Nucleus accumbens (tissue), 56 donors: ENCODE data around the gene MAGI1.
A peak's percentile ranks its signal among the peaks of the same experiment; 100 is the strongest.

Experiments used
- DNase-seq, 56 donors: peaks; one replicate each; lab custom pipeline; 2025; lab: John Stamatoyannopoulos, UW

MAGI1 gene

DNA sequence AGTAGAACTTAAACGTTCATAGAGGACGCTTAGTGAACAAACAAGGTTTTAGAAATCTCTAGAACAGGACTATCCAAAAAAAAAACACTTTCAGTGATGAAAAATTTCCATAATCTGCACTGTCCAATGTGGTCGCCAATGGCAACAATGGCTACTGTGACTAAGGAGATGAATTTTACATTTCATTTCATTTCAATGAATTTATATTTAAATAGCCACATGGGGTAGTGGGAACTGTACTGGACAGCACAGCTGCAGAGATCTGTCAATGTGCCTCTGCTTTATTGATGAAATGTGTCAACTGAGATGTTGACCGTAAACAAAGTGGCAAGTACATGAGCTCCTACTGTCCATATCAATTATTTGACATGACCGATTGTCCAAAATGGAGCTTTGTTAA, 222.5 kb downstream of the MAGI1 start:
- DNase-seq: no peak

DNA sequence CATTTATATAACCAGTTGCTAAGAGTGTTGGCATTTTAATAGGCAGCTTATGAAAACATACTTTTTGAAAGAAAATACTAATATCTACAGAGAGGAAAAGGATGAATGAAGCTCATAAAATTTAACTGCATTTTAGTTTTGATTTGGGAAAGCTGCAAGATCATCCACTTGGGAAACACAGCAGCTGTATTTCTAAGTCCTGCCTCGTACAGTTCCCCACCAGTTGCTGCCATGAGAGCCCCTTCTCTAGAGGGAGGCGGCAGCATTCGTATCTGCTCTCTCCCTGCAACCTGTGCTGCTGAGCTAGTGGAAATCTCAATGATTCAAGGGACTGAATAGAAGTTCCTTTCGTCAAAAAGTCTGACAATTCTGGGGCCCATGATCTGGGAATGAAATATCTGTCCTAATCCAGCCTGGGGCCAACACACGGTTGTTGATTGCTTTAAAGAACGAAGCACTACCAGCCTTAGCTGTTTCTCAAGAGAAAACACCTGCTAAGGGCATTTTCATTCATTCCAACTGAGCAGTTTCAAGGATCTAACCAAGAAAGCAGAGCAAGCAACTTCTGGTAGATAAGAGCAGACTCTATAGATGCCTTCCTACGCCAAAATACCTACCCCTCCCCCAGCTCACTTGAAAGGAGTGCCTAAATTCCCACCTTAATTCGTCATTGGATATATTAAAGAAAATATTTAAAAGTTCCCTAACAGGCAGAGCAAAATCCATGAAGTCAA, 223.7 kb downstream of the MAGI1 start:
- no peak for DNase-seq

DNA sequence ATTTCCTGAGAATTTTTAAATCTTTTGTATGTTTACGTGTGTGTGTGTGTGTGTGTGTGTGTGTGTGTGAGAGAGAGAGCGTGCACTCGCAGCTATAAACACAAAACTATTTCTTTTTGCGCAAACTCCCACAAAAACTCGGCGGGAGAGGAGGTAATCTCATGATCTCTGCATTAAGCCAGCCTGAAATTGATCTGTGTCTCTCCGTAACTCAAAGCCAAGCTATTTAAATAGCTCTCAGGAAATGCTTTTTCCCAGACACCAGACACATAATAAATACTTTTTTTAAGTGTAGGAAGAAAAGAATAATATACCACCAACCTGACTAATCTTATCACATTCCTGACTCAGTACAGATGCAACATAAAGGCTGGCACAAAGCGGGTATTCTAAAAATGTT, 226.8 kb downstream of the MAGI1 start:
- DNase-seq: no peak

DNA sequence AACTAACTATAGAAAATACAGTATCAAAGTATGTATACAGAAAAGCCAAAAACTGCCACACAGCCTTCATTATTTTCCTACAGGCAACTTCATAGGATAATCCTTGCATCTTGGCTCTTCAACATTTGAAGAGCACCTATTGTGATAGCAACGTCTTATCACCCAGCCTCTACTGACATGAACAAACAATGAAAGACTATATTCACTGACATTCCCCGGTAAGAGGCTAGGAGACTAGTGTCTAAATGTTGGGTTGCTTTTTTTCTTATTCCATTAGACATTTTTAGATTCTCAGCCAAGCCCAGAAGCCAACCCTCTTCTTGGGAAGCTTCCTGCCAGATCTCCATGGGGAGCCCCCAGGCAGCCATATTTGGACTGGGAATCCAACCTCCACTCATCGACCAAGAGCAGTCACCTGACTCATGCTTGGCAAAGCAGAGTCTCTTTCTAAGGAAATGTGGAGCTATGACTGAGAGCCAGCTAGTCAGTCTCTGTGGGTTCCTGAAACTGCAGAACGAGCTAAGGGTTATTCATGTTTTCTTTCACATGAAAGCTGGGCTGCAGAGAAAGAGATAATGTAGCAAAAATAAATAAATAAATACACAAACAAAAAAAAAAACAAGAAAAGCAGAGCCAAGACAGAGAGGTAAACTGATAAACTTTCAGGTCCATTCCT, 227.5 kb downstream of the MAGI1 start:
- peak in 34 of 56 donors; percentile 0 to 62 (median 16) for DNase-seq

DNA sequence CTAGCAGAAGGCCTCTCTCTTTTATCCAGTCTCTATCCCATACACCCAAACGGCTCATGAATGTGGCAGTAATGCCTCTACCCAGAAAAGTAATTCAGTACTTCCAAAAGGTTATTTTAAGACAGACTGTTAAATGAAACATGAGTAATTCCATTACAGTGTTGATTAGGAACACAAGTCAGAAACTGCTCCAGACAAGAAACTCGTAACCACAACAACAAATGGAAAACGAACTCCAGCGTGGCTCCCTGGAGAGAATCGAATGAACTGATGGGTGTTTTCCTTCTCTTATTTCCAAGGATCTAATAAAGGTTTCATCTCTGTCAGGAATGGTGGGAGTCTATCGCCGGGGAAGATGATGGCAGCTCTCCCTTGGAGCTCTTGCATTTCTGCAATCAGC, 228.4 kb downstream of the MAGI1 start:
- DNase-seq: no peak

DNA sequence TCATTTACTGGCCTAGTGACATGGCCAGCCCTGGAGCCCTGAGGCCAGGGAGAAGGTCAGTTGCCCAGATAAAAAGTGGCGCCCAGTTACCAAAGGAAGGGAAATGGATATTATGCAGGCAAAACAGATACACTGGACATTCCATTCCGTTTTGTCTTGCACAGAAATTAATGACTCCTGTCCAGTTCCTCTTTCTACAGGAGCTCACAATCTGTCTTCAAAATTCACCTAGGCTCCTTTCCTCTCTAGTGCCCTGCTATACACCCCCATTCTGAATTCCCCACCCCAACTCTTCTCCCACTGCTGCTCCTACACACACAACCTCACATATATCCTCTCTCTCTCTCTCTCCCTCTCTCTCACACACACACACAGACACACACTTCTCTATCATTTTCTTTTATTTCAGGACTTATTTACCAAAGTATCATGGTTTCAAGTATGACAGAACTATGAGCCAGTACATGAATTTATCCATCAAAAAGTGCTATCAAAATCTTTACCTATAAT, 229.0 kb downstream of the MAGI1 start:
- DNase-seq: no peak

DNA sequence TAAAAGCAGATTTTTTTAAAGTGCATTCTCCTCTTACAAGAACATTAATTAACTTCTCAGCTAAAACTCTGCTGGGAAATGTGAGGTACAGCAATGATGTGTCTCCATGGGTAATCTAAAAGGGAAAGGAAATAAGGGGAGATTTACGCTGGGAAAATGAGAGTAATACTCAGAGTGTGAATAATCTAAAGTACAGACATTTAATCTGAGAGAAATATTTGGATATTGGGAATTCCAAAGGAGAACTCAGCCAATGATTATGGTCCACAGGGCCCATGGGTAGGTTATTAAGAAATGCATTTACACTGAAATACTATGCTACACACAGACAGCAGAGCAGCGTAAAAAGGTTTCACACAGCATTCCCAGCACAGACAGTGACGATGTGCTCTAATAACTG, 229.9 kb downstream of the MAGI1 start:
- no peak for DNase-seq

DNA sequence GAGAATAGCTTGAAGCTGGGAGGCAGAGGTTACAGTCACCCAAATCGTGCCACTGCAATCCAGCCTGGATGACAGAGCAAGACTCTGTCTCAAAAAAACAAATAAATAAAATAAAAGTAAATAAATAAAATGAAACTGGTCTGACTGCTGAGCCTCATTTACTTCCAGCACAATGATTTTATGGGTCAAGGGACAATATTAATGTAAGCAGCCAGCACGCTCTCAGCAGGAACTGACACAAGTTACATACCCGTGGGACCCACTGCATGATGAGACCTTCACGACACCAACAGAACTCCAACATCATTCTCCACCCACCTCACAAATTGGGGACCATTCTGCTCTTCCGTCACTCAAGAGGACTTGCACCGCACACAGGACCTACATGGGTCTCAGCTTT, 230.3 kb downstream of the MAGI1 start:
- DNase-seq: no peak

DNA sequence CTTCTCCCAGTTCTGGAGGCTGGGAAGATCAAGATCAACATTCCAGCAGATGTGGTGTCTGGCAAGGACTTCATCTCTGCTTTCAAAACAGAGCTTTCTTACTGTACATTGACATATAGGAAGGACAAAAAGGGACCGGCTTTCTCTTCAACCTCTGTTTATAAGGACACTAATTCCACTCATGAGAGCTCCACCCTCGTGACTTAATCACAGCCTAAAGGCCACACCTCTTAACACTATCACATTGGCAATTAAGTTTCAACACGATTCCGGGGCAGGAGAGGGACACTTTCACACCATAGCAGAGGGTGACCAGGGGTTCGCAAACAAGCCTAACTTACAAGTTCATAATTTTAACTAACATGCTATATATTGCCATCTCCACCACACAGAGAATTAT, 231.5 kb downstream of the MAGI1 start:
- DNase-seq: no peak

DNA sequence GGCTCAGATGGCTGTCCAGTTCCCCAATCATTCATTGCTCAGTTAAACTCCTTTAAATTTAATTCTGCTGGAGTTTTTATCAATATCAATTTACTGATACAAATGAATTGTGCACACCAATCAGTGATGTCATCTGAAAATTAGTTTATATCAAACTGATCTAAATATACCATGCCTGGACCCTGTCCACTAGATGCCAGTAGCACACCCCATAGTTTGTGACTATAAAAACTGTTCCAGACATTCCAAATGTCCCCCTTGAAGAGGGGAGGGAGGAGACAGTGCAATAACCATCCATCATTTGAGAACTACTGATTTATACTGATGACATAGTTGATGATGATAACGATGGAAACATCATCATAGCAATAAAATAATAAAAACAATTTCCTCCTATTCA, 232.1 kb downstream of the MAGI1 start:
- DNase-seq: no peak

DNA sequence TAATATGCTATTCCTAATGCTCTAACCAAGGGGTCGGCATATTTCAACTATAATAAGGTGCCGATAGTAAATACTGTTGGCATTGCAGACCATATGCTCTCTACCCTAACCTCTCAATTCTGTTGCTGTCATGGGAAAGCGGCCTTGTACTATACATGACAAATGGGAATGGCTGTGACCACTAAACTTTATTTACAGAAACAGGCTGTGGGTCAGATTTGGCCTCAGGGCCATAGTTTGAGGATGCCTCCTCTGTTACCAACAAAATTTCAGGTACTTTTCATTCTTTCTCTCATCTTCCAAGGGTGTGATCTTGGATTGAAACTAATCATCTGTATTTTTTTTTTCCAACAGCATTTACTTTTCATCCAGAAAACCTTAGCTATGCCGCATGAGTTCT, 242.0 kb downstream of the MAGI1 start:
- no peak for DNase-seq

DNA sequence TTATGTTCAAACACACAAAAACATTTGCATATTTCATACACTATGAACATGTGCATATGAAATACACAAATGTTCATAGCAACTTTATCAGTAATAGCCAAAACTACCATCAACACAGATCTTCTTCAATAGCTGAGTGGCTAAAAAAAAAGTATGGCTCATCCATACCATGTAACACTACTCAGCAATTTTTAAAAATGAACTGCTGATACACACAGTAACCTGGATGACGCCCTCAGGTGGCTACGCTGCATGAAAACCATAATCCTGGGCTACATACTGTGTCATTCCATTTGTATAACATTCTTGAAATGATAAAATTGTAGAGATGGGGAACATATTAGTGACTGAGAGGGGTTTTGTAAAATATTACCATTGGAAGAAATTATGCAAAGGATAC, 243.6 kb downstream of the MAGI1 start:
- DNase-seq: no peak

DNA sequence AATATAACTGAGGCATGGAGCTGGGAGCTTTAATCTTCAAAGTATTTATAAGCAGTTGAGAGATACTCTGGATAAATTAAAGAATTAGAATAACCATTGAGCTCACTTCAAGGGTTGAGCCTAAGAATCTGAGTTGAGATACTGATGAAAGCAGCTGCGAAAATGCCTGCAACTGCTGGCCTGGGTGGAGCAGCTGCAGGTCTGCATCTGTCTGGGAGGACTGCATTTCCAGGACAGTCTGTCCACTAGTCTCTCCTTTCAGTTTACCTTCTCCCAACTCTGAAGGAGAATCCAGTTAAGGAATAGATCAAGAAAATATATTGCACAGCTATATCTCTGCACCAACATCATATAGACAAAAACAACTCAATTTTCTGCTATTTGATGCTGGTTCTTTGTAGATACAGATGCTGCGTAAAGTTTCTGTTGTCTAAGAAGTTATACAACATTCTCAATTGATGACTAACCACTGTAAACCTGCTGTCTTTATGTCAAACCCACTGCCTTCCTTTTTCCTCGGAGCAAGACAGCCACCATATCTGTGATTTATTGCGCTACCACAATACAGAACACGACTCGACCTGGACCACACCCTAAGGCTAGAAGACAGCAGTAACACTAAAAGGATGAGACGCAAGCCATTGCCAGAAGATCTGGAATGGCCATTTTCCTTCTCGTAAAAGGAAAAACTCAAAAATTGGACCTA, 245.1 kb downstream of the MAGI1 start:
- no peak for DNase-seq

DNA sequence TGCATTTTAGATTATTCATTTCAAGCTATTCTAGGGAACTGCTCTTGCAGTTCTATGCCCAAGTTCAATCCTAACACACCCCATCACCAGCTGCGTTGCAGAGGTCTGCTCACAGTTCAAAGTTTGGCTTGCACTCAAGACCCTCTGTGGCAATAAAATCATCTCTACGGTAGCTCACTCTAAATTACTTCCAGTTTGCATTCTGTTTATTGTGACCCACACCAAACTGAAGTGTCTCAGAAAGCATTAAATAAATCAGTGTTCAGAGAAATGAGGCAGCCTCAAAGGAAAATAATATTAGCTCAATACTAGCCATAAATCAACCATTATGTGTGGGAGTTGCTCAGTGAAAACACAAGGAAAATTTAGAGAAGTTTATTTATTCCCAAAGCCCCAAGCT, 250.3 kb downstream of the MAGI1 start:
- no peak for DNase-seq

DNA sequence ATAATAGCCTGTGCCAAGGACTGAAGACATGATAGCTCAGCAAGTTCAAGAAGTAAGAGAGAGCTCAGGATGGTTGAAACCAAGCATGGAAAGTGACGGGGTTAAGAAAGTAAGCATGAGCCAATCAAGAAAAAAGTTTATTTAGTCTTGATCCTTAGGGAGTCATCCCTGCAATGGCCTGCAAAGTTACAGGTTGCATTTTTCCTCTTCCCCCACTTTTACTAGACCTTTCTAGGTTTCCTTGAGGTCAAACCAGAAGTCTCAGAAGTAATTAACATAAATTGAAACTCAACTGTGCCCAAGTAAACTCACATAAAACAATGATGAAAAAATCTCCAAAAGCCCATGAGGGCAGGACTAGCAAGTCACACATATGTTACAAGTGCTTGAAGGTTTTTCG, 250.9 kb downstream of the MAGI1 start:
- no peak for DNase-seq

DNA sequence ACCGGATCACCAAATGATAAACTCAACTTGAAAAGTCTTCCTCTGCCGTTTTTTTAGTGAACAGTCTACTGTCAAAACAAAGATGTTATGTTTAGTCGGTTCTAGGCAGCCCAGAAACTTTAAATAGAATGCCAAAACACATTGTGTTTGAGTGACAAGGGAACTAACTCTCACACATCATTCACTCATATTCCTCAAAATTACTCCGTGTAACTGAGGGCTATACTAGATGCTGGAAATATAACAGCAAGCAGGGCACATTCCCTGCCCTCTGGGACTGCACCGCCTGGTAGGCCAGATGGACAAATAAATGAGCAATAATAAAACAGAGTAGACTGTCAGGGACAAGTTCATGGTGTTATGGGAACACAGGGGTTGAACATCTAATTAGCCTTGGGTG, 251.4 kb downstream of the MAGI1 start:
- DNase-seq: no peak

DNA sequence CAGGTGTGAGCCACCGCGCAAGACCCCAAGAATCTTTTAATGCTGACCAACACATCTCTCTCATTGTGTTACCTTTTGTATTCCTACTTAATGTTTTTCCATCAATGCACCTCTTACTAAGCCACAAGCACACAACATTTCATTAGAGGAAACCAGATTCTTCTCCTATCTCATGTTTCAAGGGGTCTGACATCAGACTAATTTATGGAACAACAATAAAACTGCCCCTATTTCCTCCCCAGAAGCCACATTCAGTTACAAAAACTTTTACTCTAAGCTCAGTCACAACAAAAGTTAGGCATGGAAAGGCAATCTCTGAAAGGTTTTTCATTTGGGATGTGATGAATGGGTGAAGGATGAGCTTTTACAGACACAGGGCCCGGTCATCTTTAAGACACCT, 251.8 kb downstream of the MAGI1 start:
- DNase-seq: no peak

DNA sequence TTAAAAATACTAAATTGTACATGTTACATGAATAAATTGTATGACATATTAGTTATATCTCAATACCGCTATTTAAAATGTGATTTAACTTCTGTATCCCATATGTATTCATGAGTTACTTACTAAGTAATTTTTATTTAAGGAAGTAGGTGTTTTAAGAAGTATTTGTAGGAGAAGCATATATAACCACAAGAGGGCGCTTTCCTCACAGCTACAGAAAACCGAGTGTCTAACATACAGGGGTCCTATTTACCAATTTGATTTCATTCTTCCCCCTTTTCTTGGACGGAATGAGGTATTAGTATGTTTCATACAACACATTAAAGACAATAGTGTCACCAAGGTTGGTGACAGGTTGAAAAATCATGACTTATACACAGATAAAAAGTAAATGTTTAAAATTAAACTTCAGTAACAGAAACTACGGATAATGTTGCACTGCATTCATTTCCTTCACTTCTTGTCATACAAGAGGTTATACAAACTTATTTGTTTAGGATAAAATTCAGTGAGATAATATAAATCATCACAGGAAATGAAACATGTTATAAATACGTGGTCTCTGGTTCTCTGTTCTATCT, 253.6 kb downstream of the MAGI1 start:
- DNase-seq: peak in 3 of 56 donors; percentile 4 to 11 (median 5)

DNA sequence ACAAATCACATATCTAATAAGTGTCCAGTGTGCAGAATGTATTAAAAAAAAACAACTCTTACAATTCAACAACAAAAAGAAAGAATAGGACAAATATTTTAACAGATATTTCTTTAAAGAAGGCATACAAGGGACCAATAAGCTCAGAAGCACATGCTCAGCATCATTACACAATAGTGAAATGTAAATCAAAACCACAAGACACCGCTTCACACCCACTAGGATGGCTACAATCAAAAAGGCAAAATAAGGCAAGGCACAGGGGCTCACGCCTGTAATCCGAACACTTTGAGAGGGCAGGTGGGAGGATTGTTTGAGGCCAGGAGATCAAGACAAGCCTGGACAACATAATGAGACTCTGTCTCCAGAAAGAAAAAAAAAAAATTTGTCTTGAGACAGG, 255.6 kb downstream of the MAGI1 start:
- no peak for DNase-seq

DNA sequence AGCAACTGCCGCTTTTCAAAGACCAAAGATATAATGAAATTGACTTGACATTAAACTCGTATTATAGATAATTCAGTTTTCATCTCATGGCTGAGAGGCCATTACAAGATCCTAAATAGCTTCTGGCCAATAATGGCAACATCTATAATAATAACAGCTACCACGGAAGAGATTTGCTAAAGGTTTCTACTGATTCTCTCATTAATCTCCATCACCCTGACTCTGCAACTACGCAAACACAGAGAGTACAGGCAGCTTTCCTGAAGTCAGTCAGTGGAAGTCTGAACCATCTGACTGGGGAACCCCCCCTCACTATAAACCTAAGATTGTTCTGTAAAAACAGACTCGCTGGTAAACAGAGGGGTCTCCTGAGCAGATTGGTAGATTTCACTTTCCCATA, 257.1 kb downstream of the MAGI1 start:
- DNase-seq: no peak

DNA sequence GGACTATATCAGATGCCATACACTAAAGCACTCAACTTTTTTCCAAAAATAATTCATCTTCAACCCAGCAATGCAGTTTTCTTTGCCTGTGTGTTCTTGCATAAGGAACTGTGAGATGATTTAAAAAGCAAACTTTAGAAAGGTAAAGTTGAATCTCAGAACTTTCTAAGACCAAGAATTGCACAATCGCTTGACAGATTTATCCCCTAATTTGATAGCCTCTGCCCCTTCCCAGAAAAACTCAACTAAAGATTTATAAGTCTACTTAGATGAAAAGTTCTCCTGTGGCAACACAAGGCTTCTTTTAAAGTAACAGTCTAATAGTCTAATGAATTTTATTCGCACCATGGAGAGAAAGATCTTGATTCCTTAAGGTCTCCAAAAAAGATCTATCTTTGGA, 259.3 kb downstream of the MAGI1 start:
- DNase-seq: no peak
